Muscle layer of colon (tissue), 2 donors: ENCODE measurements around the gene WNT3A.

Source experiments
- H3K27ac ChIP-seq: one replicate; pipeline ENCODE4 v1.7.0; 2013; ENCODE audit warnings: low read depth, mild to moderate bottlenecking, low read length, moderate library complexity
- H3K27me3 ChIP-seq, 2 donors: one replicate each; pipeline ENCODE4 v1.7.0; 2013; ENCODE audit warnings: low read length in 2 of 2, mild to moderate bottlenecking in 2 of 2; ENCODE audit not compliant: insufficient read depth in 2 of 2, control insufficient read depth in 1 of 2
- H3K36me3 ChIP-seq: one replicate; pipeline ENCODE4 v1.7.0; 2013; ENCODE audit warnings: mild to moderate bottlenecking, low read length; ENCODE audit not compliant: insufficient read depth
- H3K4me1 ChIP-seq: one replicate; pipeline ENCODE4 v1.7.0; 2013; ENCODE audit warnings: mild to moderate bottlenecking, low read length; ENCODE audit not compliant: insufficient read depth
- H3K4me3 ChIP-seq, 2 donors: one replicate each; pipeline ENCODE4 v1.7.0; 2013; ENCODE audit warnings: low read length in 2 of 2, low read depth in 1 of 2, mild to moderate bottlenecking in 1 of 2, moderate library complexity in 1 of 2
- H3K9ac ChIP-seq: one replicate; pipeline ENCODE4 v1.7.0; 2013; ENCODE audit warnings: low read length
- H3K9me3 ChIP-seq: one replicate; pipeline ENCODE4 v1.7.0; 2013; ENCODE audit warnings: mild to moderate bottlenecking, low read length
- donor health status: abdominal sarcoma.
- donor health status: Adenocarcinoma of cecum.

Gene WNT3A

DNA sequence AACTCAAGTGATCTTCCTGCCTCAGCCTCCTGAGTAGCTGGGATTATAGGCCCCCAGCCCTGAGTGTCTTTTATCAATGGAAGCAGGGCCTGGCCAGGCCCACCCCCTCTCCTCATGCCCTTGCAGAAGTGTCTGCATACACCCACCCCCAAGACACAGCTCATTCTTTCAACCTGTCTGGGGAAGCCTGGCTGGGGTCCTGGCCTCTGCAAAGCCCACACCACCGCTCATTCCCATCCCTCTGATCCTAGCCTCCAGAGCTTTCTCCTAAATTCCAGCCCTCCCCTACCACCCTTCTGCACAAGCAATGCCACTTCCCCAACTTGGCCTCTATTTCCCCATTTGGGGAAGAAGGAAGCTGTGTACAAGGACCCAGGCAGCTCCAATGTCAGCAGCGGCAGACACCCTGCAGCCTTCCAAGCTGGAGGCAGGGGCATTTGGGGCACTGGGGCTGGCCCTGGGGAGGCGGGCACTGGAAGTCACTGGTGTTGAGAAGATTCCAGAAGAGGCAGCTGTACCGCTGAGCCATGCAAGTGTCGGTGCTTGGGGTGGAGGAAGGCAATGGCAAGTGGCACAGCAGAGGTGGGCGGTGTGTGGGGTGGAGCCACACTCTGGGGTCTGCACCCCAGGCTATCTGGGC lies 42.0 kb downstream of the WNT3A start:
- H3K4me3 ChIP-seq, result no peak overlapping the region
- no peak overlapping the region for H3K9ac ChIP-seq
- no peaks in the 10 kb centered on the region for H3K36me3 ChIP-seq
- no peaks in the 10 kb centered on the region for H3K9me3 ChIP-seq
- H3K27ac ChIP-seq, result no peak overlapping the region
- no peaks in the 10 kb centered on the region for H3K4me1 ChIP-seq
- no peaks in the 10 kb centered on the region for H3K27me3 ChIP-seq

DNA sequence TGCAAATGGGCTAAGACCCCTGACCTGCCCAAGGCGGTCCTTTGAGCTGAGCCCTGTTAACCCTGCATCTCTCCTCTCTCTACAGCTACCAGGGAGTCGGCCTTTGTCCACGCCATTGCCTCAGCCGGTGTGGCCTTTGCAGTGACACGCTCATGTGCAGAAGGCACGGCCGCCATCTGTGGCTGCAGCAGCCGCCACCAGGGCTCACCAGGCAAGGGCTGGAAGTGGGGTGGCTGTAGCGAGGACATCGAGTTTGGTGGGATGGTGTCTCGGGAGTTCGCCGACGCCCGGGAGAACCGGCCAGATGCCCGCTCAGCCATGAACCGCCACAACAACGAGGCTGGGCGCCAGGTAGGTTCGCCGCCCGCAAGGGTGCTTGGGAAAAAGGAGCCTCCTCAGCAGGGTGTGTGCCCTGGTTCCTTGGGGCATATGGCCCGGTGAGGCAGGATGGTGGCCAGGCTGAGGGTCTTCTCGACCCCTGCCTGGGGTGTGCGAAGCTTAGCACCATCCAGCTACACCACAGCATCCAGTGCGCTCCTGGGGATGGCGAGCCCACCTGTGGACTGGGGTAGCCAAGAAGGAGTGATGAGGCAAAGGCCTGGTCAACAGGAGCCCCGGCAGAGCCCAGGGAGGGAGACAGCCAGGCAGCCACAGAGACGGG lies 43.9 kb downstream of the WNT3A start:
- no peak overlapping the region for H3K27ac ChIP-seq
- H3K27me3 ChIP-seq, result no peaks in the 10 kb centered on the region
- H3K4me1 ChIP-seq, result no peaks in the 10 kb centered on the region

DNA sequence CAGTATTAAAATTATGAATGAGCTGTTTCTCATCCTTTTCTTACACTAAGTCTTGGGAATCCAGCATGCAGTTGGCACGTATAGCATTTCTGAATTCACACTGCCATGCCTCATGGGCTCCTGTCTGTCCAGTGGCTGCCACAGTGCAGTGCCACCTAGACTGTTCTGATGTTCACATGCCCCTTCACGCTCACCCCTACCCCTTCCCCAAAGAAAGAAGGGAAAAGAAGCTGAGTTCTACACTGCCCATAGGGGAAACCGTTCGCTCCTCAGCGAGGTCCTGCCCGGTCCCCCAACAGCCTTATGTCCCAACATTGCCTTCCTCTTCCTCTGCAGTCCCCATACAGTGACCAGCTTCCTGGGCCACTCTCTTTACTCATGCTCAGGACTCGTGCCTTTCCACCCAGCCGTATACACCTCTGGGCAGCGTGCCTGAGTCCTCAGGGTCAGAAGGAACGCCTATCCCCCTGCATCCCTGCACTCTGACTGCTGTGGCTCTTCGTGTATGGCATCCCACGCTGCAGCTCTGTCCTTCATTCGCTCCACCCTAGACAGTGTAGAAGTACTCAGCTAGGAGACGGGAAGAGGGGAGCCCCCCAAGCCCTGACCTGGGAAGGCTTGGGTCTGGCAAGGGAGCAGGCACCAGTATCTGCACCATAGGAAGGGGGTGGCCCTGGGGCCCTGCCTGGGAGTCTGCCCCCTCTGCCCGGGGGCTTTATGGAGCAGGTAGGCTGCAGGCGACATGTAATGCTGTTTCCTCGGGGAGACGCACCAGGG lies 51.6 kb downstream of the WNT3A start:
- Histone ChIP-seq H3K36me3 (no peaks in the 10 kb centered on the region), H3K4me1 (peaks cover 4% of the 10 kb centered on the region), H3K27me3 (peaks cover 48 to 56% of the 10 kb centered on the region in 2 donors), H3K4me3 (no peak overlapping the region), H3K9ac (no peak overlapping the region), H3K9me3 (no peaks in the 10 kb centered on the region), H3K27ac (no peak overlapping the region)

More for the DNA sequence above, 43.9 kb downstream of the WNT3A start:
- Histone ChIP-seq H3K36me3 (no peaks in the 10 kb centered on the region), H3K4me3 (no peak overlapping the region), H3K9me3 (no peaks in the 10 kb centered on the region), H3K9ac (no peak overlapping the region)

DNA sequence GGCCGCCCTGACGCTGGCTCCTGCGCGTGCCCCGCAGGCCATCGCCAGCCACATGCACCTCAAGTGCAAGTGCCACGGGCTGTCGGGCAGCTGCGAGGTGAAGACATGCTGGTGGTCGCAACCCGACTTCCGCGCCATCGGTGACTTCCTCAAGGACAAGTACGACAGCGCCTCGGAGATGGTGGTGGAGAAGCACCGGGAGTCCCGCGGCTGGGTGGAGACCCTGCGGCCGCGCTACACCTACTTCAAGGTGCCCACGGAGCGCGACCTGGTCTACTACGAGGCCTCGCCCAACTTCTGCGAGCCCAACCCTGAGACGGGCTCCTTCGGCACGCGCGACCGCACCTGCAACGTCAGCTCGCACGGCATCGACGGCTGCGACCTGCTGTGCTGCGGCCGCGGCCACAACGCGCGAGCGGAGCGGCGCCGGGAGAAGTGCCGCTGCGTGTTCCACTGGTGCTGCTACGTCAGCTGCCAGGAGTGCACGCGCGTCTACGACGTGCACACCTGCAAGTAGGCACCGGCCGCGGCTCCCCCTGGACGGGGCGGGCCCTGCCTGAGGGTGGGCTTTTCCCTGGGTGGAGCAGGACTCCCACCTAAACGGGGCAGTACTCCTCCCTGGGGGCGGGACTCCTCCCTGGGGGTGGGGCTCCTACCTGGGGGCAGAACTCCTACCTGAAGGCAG lies 52.3 kb downstream of the WNT3A start:
- no peak overlapping the region for H3K27ac ChIP-seq

DNA sequence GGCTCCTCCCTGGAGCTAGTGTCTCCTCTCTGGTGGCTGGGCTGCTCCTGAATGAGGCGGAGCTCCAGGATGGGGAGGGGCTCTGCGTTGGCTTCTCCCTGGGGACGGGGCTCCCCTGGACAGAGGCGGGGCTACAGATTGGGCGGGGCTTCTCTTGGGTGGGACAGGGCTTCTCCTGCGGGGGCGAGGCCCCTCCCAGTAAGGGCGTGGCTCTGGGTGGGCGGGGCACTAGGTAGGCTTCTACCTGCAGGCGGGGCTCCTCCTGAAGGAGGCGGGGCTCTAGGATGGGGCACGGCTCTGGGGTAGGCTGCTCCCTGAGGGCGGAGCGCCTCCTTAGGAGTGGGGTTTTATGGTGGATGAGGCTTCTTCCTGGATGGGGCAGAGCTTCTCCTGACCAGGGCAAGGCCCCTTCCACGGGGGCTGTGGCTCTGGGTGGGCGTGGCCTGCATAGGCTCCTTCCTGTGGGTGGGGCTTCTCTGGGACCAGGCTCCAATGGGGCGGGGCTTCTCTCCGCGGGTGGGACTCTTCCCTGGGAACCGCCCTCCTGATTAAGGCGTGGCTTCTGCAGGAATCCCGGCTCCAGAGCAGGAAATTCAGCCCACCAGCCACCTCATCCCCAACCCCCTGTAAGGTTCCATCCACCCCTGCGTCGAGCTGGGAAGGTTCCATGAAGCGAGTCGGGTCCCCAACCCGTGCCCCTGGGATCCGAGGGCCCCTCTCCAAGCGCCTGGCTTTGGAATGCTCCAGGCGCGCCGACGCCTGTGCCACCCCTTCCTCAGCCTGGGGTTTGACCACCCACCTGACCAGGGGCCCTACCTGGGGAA lies 53.0 kb downstream of the WNT3A start:
- H3K4me1 ChIP-seq, result peaks cover 4% of the 10 kb centered on the region
- no peaks in the 10 kb centered on the region for H3K9me3 ChIP-seq
- no peak overlapping the region for H3K27ac ChIP-seq
- no peak overlapping the region for H3K9ac ChIP-seq
- H3K27me3 ChIP-seq, result peaks cover 52 to 70% of the 10 kb centered on the region in 2 donors
- H3K36me3 ChIP-seq, result no peaks in the 10 kb centered on the region
- no peak overlapping the region for H3K4me3 ChIP-seq

More for the DNA sequence above, 52.3 kb downstream of the WNT3A start:
- Histone ChIP-seq H3K27me3 (peaks cover 51 to 63% of the 10 kb centered on the region in 2 donors), H3K9ac (no peak overlapping the region), H3K4me1 (peaks cover 4% of the 10 kb centered on the region), H3K36me3 (no peaks in the 10 kb centered on the region), H3K9me3 (no peaks in the 10 kb centered on the region), H3K4me3 (no peak overlapping the region)

DNA sequence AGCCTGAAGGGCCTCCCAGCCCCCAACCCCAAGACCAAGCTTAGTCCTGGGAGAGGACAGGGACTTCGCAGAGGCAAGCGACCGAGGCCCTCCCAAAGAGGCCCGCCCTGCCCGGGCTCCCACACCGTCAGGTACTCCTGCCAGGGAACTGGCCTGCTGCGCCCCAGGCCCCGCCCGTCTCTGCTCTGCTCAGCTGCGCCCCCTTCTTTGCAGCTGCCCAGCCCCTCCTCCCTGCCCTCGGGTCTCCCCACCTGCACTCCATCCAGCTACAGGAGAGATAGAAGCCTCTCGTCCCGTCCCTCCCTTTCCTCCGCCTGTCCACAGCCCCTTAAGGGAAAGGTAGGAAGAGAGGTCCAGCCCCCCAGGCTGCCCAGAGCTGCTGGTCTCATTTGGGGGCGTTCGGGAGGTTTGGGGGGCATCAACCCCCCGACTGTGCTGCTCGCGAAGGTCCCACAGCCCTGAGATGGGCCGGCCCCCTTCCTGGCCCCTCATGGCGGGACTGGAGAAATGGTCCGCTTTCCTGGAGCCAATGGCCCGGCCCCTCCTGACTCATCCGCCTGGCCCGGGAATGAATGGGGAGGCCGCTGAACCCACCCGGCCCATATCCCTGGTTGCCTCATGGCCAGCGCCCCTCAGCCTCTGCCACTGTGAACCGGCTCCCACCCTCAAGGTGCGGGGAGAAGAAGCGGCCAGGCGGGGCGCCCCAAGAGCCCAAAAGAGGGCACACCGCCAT lies 53.8 kb downstream of the WNT3A start:
- no peaks in the 10 kb centered on the region for H3K36me3 ChIP-seq
- peaks cover 4% of the 10 kb centered on the region for H3K4me1 ChIP-seq
- H3K9me3 ChIP-seq, result no peaks in the 10 kb centered on the region
- H3K27me3 ChIP-seq, result peaks cover 60 to 78% of the 10 kb centered on the region in 2 donors
- H3K4me3 ChIP-seq, result no peak overlapping the region
- no peak overlapping the region for H3K9ac ChIP-seq
- no peak overlapping the region for H3K27ac ChIP-seq

DNA sequence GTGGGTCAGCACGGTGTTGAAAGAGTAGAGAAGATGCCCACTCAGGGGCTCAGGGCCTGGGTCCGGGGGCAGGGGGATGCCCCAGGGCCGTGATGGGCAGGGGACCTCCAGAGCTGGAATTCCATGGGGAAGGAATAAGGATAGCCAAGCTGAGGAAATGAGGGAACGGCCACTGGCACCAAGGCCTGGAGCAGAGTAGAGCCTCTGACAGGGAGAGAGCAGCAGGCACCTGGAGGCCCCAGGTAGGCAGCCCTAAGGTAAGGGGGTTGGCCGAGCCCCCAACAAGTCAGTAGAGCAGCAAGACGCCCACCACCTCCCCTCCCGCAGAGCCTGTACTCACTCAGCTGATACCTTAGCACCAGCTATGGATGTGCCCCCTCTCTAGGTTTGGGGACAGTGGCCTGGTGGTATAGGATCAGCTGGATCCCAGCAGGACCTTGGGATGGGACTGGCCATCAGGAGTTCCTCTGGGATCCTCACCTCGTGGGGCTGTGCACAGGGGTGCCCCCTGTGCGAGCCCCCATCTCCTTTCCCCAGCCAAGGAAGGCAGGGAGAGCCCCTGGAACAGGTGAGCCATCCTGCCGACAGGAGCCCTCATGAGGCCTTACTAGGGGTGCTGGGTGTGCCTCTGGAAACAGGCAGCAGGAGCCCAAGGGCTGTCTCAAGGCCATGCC lies 54.8 kb downstream of the WNT3A start:
- no peak overlapping the region for H3K27ac ChIP-seq
- H3K9ac ChIP-seq, result no peak overlapping the region
- H3K9me3 ChIP-seq, result no peaks in the 10 kb centered on the region
- H3K4me3 ChIP-seq, result no peak overlapping the region
- H3K36me3 ChIP-seq, result no peaks in the 10 kb centered on the region
- peaks cover 68 to 88% of the 10 kb centered on the region in 2 donors for H3K27me3 ChIP-seq
- H3K4me1 ChIP-seq, result peaks cover 4% of the 10 kb centered on the region

DNA sequence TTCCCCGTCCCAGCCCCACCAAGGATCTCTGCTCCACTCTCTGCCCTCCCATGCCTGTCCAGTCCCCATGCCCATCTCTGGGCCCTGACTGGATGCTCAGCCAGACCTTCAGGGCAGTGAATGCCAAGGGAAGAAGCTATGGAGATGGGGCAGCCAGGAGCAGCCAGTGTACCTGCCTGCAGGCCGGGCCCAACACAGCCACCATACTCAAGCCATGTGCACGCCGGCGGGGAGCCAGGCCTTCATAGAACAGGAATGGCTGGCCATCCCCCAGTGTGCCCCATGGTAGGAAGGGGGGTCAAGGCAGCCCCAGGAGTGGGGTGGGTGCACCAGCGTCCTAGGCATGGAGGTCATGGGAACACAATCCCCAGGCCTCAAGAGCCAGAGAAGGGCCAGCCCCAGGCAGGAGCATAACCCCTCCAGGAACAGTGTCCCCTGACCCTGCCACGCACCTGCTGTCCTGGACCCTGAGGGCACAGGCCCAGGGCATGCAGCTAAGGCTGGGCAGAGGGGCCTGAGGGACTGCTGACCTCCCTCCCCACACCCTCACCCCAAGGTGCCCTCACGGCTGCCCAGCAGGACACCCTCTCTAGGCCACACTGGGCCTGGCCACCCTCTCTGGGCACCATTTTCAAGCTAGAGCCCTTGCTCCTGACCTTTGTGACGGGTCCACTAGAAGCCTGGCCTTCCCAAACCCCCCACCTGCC lies 55.4 kb downstream of the WNT3A start:
- peaks cover 75 to 94% of the 10 kb centered on the region in 2 donors for H3K27me3 ChIP-seq
- peaks cover 4% of the 10 kb centered on the region for H3K4me1 ChIP-seq
- H3K4me3 ChIP-seq, result no peak overlapping the region
- H3K9me3 ChIP-seq, result no peaks in the 10 kb centered on the region
- no peak overlapping the region for H3K27ac ChIP-seq
- H3K36me3 ChIP-seq, result no peaks in the 10 kb centered on the region
- no peak overlapping the region for H3K9ac ChIP-seq

DNA sequence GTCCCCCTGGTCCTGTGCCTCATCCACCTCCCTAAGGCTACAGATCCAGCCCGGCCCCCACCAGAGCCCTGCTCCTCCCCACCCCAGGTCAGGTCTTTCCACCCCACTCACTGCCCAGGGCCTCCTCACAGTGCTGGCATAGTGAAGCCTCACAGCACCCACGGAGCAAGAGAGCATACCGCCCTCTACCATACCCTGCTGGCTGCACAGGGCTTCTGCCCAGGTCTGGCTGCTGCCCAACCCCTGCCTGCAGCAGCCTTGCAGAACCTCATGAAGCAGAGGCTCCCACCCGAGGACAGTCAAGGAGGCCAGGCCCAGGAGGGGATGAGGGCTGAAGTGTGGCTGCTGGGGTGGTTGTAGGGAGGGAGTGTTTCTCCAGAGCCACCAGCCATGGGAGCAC lies 56.0 kb downstream of the WNT3A start:
- Histone ChIP-seq H3K27me3 (peaks cover 78 to 100% of the 10 kb centered on the region in 2 donors), H3K4me3 (no peak overlapping the region), H3K36me3 (no peaks in the 10 kb centered on the region), H3K9ac (no peak overlapping the region), H3K4me1 (peaks cover 4% of the 10 kb centered on the region), H3K27ac (no peak overlapping the region), H3K9me3 (no peaks in the 10 kb centered on the region)
